Type B pancreatic cell (in vitro differentiated cells): ENCODE measurements around the gene KRTAP10-3. TPM values are rescaled to one million over a fixed set of nuclear protein-coding genes. Genes with fewer than 3 reads are reported as not detected.
"Not testable (repeated sequence)": the region's sequence is repeated elsewhere in the genome, so short reads cannot be mapped to it uniquely, and the experiment has no call there.

Experiments used
- DNase-seq: peaks from one replicate; pipeline ENCODE4 v3.0.0; 2021; ENCODE audit warnings: mixed read lengths; ENCODE audit not compliant: unreplicated experiment; ENCODE audit errors: extremely low spot score
- H3K27ac Mint-ChIP-seq: 2 replicates; pipeline ENCODE4 v1.8.0; 2021; ENCODE audit warnings: mild to moderate bottlenecking, mixed read lengths
- H3K27me3 Mint-ChIP-seq: 2 replicates; pipeline ENCODE4 v1.8.0; 2021; ENCODE audit warnings: mixed read lengths
- H3K36me3 Mint-ChIP-seq: 2 replicates; pipeline ENCODE4 v1.8.0; 2021; ENCODE audit warnings: mixed read lengths
- H3K4me1 Mint-ChIP-seq: one replicate; pipeline ENCODE4 v1.8.0; 2021; ENCODE audit warnings: mixed read lengths; ENCODE audit not compliant: unreplicated experiment
- H3K4me3 Mint-ChIP-seq: 2 replicates; pipeline ENCODE4 v1.8.0; 2021; ENCODE audit warnings: mild to moderate bottlenecking, mixed read lengths
- H3K9me3 Mint-ChIP-seq: 2 replicates; pipeline ENCODE4 v1.8.0; 2021; ENCODE audit warnings: mixed read lengths
- total RNA-seq: library from RNA; stranded (reverse); gene quantifications from 2 replicates; pipeline ENCODE4 v1.2.1, GENCODE V29; 2021; ENCODE audit warnings: low replicate concordance
- TF ChIP-seq, protein P1 (sequence below): fragments of 200-600 bp; sonication (generic); conservative IDR thresholded peaks from 2 replicates; pipeline ENCODE4 v1.5.0; 2021; ENCODE audit warnings: antibody characterized with exemption, mild to moderate bottlenecking

KRTAP10-3 gene
- total RNA-seq, 1 donor from 2014 or later = not detected

DNA sequence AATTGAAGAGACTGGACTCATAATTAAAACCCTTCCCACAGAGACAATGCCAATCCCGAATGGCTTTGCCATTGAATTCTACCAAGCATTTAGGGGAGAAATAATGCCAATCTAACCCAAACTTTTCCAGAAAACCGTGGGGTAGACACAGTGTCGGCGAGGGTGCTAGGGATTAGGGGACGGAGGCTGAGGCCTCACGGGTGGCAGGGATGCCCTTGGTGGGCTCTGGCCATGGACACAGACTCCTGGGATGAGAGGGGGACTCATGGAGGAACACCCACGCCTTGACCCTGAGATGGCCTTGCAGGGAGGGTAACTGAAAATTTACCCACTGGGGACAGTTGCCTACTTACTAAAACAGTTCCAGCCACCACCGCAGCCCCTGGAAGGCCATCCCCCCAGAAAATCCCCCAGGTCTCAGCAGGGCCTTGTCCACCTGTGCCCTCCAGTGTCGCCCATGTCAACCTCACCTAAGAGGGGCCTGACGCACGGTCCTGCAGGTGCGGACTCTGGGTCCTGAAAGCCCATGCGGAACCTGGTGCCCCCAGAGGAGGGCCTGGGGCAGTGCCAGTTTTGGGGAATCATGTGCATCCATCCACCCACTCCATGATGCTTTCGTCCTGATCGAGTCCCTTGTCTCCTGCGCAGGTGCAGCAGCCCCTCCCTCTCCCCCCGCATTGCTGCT lies 19.9 kb upstream of the KRTAP10-3 start:
- H3K36me3 Mint-ChIP-seq = no peaks in the 10 kb centered on the region
- DNase-seq = no peak
- H3K4me1 Mint-ChIP-seq = peaks cover 6% of the 10 kb centered on the region

DNA sequence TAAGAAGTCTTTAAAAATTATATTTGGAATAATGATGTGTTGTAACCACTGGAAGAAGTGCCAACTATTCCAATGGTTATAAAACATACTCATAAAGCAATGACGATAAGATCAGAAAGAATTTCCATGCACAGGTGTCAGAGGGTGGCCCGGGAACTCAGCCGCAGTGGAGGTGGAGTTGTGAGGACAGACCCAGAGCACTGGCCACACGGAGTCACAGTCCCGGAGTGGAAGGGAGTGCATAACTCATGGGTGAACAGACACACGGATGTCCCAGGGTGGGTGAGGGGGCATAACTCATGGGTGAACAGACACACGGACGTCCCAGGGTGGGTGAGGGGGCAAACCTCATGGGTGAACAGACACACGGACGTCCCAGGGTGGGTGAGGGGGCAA lies 17.4 kb upstream of the KRTAP10-3 start:
- H3K27me3 Mint-ChIP-seq = peaks cover 3% of the 10 kb centered on the region
- no peaks in the 10 kb centered on the region for H3K36me3 Mint-ChIP-seq
- DNase-seq = no peak
- no peaks in the 10 kb centered on the region for H3K4me1 Mint-ChIP-seq
- no peak overlapping the region for H3K27ac Mint-ChIP-seq
- TF ChIP-seq, protein P1, sequence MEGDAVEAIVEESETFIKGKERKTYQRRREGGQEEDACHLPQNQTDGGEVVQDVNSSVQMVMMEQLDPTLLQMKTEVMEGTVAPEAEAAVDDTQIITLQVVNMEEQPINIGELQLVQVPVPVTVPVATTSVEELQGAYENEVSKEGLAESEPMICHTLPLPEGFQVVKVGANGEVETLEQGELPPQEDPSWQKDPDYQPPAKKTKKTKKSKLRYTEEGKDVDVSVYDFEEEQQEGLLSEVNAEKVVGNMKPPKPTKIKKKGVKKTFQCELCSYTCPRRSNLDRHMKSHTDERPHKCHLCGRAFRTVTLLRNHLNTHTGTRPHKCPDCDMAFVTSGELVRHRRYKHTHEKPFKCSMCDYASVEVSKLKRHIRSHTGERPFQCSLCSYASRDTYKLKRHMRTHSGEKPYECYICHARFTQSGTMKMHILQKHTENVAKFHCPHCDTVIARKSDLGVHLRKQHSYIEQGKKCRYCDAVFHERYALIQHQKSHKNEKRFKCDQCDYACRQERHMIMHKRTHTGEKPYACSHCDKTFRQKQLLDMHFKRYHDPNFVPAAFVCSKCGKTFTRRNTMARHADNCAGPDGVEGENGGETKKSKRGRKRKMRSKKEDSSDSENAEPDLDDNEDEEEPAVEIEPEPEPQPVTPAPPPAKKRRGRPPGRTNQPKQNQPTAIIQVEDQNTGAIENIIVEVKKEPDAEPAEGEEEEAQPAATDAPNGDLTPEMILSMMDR = no peak
- no peak overlapping the region for H3K4me3 Mint-ChIP-seq
- H3K9me3 Mint-ChIP-seq = peaks cover 5% of the 10 kb centered on the region

More for the DNA sequence above, 19.9 kb upstream of the KRTAP10-3 start:
- H3K9me3 Mint-ChIP-seq = no peaks in the 10 kb centered on the region
- H3K27ac Mint-ChIP-seq = no peak overlapping the region
- peaks cover 8% of the 10 kb centered on the region for H3K27me3 Mint-ChIP-seq
- H3K4me3 Mint-ChIP-seq = no peak overlapping the region
- TF ChIP-seq, protein P1 = no peak

DNA sequence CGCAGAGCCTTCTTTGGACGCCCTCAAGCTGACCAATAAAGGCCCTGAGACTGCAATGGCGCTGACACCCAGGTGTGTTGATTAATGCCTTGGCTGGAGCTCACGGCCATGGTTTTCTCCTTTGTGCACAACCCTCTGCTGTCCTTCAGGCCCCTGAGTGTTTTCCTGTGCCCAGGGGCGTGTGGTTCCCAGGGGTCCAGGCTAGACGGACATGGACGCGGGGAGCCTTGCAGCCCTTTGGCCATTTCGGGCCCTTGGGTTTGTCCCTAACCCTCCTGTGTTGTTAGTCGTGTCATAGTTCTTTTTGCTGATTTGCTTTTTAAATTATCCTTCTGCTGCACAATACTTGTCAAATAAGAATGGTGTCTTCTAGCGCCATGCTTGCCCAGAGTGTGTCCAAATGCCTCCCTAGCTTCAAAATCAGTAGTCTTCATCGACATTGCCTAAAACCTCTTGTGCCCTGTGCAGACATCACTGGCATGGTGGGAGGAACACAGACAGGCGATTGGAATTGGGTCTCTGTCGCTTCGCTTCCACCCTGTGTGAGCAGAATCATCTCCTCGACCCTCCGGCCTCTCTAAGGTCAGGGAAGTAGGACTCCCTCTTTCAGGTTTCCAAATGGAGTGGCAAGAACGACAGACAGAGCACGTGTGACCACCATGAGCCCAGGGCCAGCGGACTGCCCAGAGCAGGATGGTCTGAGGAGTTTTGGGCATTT lies 16.9 kb upstream of the KRTAP10-3 start:
- H3K36me3 Mint-ChIP-seq = no peaks in the 10 kb centered on the region
- no peak for DNase-seq
- H3K4me3 Mint-ChIP-seq = no peak overlapping the region
- no peaks in the 10 kb centered on the region for H3K4me1 Mint-ChIP-seq
- TF ChIP-seq, protein P1 = no peak
- H3K9me3 Mint-ChIP-seq = peaks cover 5% of the 10 kb centered on the region
- H3K27me3 Mint-ChIP-seq = peaks cover 3% of the 10 kb centered on the region
- no peak overlapping the region for H3K27ac Mint-ChIP-seq

DNA sequence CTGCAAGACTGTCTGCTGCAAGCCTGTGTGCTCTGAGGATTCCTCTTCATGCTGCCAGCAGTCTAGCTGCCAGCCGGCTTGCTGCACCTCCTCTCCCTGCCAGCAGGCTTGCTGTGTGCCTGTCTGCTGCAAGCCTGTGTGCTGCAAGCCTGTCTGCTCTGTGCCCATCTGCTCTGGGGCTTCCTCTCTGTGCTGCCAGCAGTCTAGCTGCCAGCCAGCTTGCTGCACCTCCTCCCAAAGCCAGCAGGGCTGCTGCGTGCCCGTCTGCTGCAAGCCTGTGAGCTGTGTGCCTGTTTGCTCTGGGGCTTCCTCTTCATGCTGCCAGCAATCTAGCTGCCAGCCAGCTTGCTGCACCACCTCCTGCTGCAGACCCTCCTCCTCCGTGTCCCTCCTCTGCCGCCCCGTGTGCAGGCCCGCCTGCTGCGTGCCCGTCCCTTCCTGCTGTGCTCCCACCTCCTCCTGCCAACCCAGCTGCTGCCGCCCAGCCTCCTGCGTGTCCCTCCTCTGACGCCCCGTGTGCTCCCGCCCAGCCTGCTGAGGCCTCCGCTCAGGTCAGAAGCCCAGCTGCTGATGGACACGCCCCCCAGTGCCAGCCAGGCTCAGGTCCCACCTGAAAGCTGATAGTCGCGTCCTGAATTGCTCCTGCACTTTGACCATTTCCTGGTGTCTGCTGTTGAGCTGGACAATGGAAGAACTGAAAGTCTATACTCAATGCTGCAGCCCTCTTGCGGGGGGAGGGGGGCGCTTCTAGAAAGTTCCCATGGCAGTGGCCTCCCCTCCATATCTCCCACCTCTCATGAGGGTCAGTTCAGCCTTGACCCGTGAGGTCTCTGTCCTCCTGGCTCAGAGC lies 16.1 kb upstream of the KRTAP10-3 start:
- DNase-seq = no peak
- Mint-ChIP-seq H3K4me3 (no peak overlapping the region), H3K36me3 (no peaks in the 10 kb centered on the region), H3K4me1 (no peaks in the 10 kb centered on the region), H3K27me3 (peaks cover 3% of the 10 kb centered on the region), H3K9me3 (peaks cover 5% of the 10 kb centered on the region), H3K27ac (no peak overlapping the region)
- TF ChIP-seq, protein P1 = no peak

DNA sequence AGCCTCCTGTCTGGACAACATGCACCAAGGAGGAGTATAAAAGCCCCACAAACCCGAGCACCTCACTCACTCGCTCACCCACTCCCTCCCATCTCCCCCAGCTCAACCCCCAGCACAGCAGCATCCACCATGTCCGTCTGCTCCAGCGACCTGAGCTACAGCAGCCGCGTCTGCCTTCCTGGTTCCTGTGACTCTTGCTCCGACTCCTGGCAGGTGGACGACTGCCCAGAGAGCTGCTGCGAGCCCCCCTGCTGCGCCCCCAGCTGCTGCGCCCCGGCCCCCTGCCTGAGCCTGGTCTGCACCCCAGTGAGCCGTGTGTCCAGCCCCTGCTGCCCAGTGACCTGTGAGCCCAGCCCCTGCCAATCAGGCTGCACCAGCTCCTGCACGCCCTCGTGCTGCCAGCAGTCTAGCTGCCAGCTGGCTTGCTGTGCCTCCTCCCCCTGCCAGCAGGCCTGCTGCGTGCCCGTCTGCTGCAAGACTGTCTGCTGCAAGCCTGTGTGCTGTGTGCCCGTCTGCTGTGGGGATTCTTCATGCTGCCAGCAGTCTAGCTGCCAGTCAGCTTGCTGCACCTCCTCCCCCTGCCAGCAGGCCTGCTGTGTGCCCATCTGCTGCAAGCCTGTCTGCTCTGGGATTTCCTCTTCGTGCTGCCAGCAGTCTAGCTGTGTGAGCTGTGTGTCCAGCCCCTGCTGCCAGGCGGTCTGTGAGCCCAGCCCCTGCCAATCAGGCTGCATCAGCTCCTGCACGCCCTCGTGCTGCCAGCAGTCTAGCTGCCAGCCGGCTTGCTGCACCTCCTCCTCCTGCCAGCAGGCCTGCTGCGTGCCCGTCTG lies 15.2 kb upstream of the KRTAP10-3 start, which contains the start of gene KRTAP10-4:
KRTAP10-4 (plus strand) TSS at position 100 of the 827 bp plus-strand sequence; CDS start at position 130, 30 bp downstream.
- not testable (repeated sequence) for DNase-seq, H3K4me3 Mint-ChIP-seq, H3K4me1 Mint-ChIP-seq, H3K27me3 Mint-ChIP-seq, H3K36me3 Mint-ChIP-seq, H3K27ac Mint-ChIP-seq, H3K9me3 Mint-ChIP-seq
